ENCODE data around the gene SLC49A3. TPM values are rescaled to one million over a fixed set of nuclear protein-coding genes. Genes with fewer than 3 reads are reported as not detected.

The SLC49A3 gene
- total RNA-seq, 1 donor from 2014 or later, result 6.2 TPM

GRCh38 chr4:656436-657337, 32.3 kb downstream of the SLC49A3 start:
- H4K20me1 ChIP-seq (ENCODE audit: insufficient read depth, low read length), result no peaks in the 10 kb centered on the region
- no peak for TF ChIP-seq EZH2 (IDR thresholded peaks at IDR 0.05; ENCODE audit: insufficient read depth, low read length)
- TF ChIP-seq, protein P1, sequence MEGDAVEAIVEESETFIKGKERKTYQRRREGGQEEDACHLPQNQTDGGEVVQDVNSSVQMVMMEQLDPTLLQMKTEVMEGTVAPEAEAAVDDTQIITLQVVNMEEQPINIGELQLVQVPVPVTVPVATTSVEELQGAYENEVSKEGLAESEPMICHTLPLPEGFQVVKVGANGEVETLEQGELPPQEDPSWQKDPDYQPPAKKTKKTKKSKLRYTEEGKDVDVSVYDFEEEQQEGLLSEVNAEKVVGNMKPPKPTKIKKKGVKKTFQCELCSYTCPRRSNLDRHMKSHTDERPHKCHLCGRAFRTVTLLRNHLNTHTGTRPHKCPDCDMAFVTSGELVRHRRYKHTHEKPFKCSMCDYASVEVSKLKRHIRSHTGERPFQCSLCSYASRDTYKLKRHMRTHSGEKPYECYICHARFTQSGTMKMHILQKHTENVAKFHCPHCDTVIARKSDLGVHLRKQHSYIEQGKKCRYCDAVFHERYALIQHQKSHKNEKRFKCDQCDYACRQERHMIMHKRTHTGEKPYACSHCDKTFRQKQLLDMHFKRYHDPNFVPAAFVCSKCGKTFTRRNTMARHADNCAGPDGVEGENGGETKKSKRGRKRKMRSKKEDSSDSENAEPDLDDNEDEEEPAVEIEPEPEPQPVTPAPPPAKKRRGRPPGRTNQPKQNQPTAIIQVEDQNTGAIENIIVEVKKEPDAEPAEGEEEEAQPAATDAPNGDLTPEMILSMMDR (IDR thresholded peaks at IDR 0.05; ENCODE audit: insufficient read depth, low read depth, low read length), result no peak
- no peak overlapping the region for H3K27ac Mint-ChIP-seq (ENCODE audit: unreplicated experiment)
- no peak overlapping the region for H3K9ac ChIP-seq (ENCODE audit: low read length)
- no peaks in the 10 kb centered on the region for H3K4me1 ChIP-seq (ENCODE audit: insufficient read depth, low read length)
- H3K79me2 ChIP-seq (ENCODE audit: insufficient read depth, low read length), result no peaks in the 10 kb centered on the region
- DNase-seq (ENCODE audit: low read depth) (no peak), FAIRE-seq (no peak)
- H3K36me3 ChIP-seq (ENCODE audit: insufficient read depth, low read length), result no peaks in the 10 kb centered on the region
- peaks cover 5% of the 10 kb centered on the region for H3K9me3 Mint-ChIP-seq (ENCODE audit: unreplicated experiment)
- H3K36me3 Mint-ChIP-seq (ENCODE audit: low read depth, unreplicated experiment), result no peaks in the 10 kb centered on the region
- H3K4me2 ChIP-seq (ENCODE audit: low read length), result no peak overlapping the region
- no peaks in the 10 kb centered on the region for H3K27me3 ChIP-seq (ENCODE audit: insufficient read depth, low read length)
- H3K27ac ChIP-seq (ENCODE audit: low read depth, low read length), result no peak overlapping the region
- peaks cover 21% of the 10 kb centered on the region for H3K27me3 Mint-ChIP-seq (ENCODE audit: low read depth, unreplicated experiment)
- peaks cover 2% of the 10 kb centered on the region for H3K4me1 Mint-ChIP-seq (ENCODE audit: low read depth, unreplicated experiment)
- H3K4me3 Mint-ChIP-seq (ENCODE audit: unreplicated experiment), result no peak overlapping the region
- H2AFZ ChIP-seq (ENCODE audit: low read depth, low read length), result no peak overlapping the region
- H3K4me3 ChIP-seq (ENCODE audit: insufficient read depth, low read depth, low read length), result no peak overlapping the region
- H3K9me3 ChIP-seq (ENCODE audit: insufficient read depth, low read depth, low read length), result peaks cover 17% of the 10 kb centered on the region

- FAIRE-seq (no peak), DNase-seq (ENCODE audit: low read depth) (no peak)
- Mint-ChIP-seq H3K4me1 (ENCODE audit: low read depth, unreplicated experiment) (peaks cover 2% of the 10 kb centered on the region), H3K27ac (ENCODE audit: unreplicated experiment) (no peak overlapping the region), H3K27me3 (ENCODE audit: low read depth, unreplicated experiment) (peaks cover 22% of the 10 kb centered on the region), H3K4me3 (ENCODE audit: unreplicated experiment) (no peak overlapping the region), H3K36me3 (ENCODE audit: low read depth, unreplicated experiment) (no peaks in the 10 kb centered on the region), H3K9me3 (ENCODE audit: unreplicated experiment) (peaks cover 3% of the 10 kb centered on the region)
- Histone ChIP-seq H3K4me3 (ENCODE audit: insufficient read depth, low read depth, low read length) (no peak overlapping the region), H3K27ac (ENCODE audit: low read depth, low read length) (no peak overlapping the region), H2AFZ (ENCODE audit: low read depth, low read length) (no peak overlapping the region), H3K4me1 (ENCODE audit: insufficient read depth, low read length) (no peaks in the 10 kb centered on the region), H3K36me3 (ENCODE audit: insufficient read depth, low read length) (no peaks in the 10 kb centered on the region), H3K4me2 (ENCODE audit: low read length) (no peak overlapping the region), H3K79me2 (ENCODE audit: insufficient read depth, low read length) (no peaks in the 10 kb centered on the region), H3K27me3 (ENCODE audit: insufficient read depth, low read length) (peaks cover 3% of the 10 kb centered on the region), H3K9ac (ENCODE audit: low read length) (no peak overlapping the region), H3K9me3 (ENCODE audit: insufficient read depth, low read depth, low read length) (peaks cover 17% of the 10 kb centered on the region), H4K20me1 (ENCODE audit: insufficient read depth, low read length) (no peaks in the 10 kb centered on the region)
- TF ChIP-seq, protein P1 (IDR thresholded peaks at IDR 0.05; ENCODE audit: insufficient read depth, low read depth, low read length), result no peak
- TF ChIP-seq EZH2 (IDR thresholded peaks at IDR 0.05; ENCODE audit: insufficient read depth, low read length), result no peak
These were observed 33.3 kb downstream of the SLC49A3 start for GRCh38 chr4:655464-656151.
